ENCODE results near the gene MAST4. TPM values are rescaled to one million over a fixed set of nuclear protein-coding genes. Genes with fewer than 3 reads are reported as not detected.

Gene MAST4
- polyA plus RNA-seq, 1 experiment: 11.6 TPM

DNA sequence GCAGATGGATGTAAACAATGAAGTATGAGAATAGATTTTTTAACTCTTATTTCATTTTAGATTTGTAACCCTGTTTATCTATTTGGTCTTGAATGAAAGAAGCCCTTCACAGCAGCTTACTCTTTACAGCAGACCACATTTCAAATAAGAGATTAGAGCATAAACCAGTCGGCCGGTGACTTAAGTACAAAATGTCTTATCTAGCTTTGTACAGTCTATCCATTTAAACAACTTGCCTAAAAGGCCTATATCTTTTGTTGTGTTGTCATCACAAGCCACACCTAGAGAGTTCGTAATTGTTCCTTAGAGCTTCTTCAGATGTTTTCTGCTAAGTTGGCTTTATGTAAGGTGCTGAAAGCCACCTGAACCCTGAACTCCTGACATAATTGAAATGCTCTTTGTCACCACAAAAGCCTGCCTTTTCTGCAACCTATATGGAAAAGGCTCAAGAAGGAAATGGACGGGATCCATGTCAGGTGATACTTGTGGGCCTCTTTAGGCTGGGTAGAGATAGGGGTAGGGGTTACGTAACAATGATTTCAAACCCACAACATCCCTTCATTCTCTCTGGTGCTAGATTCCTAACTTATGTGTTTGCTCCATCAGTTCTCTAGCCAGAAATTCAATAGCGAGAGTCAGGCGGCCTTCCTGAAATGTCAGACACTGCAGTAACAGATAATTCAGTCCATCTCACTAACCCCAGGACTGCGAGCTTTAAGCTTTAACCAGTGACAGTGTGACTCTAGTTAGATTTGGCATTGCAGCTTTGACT is 437.9 kb downstream of the MAST4 start:
- no peak for DNase-seq (ENCODE audit: low read depth, low spot score)
- H3K27me3 ChIP-seq (ENCODE audit: control insufficient read depth, insufficient read depth, low read length): no peaks in the 10 kb centered on the region
- no peaks in the 10 kb centered on the region for H3K9me3 ChIP-seq (ENCODE audit: control insufficient read depth, insufficient read depth, low read length)
- TF ChIP-seq, protein P1, sequence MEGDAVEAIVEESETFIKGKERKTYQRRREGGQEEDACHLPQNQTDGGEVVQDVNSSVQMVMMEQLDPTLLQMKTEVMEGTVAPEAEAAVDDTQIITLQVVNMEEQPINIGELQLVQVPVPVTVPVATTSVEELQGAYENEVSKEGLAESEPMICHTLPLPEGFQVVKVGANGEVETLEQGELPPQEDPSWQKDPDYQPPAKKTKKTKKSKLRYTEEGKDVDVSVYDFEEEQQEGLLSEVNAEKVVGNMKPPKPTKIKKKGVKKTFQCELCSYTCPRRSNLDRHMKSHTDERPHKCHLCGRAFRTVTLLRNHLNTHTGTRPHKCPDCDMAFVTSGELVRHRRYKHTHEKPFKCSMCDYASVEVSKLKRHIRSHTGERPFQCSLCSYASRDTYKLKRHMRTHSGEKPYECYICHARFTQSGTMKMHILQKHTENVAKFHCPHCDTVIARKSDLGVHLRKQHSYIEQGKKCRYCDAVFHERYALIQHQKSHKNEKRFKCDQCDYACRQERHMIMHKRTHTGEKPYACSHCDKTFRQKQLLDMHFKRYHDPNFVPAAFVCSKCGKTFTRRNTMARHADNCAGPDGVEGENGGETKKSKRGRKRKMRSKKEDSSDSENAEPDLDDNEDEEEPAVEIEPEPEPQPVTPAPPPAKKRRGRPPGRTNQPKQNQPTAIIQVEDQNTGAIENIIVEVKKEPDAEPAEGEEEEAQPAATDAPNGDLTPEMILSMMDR (IDR thresholded peaks at IDR 0.05; ENCODE audit: low read depth, low read length): no peak
- no peak overlapping the region for H3K4me3 ChIP-seq (ENCODE audit: low read depth, low read length)
- POLR2A ChIA-PET: interaction anchor here (0.7 to 1.1 kb wide), 2 partner anchors 12 to 24 kb away, joined by 4 to 6 read pairs; no protein-coding TSS in a partner anchor
- no peak overlapping the region for H3K27ac ChIP-seq (ENCODE audit: low read depth, low read length)
- CTCF ChIA-PET: interaction anchor here (0.6 to 1.4 kb wide), 3 partner anchors 61 to 219 kb away, joined by 3 to 4 read pairs (median 3); no protein-coding TSS in a partner anchor

DNA sequence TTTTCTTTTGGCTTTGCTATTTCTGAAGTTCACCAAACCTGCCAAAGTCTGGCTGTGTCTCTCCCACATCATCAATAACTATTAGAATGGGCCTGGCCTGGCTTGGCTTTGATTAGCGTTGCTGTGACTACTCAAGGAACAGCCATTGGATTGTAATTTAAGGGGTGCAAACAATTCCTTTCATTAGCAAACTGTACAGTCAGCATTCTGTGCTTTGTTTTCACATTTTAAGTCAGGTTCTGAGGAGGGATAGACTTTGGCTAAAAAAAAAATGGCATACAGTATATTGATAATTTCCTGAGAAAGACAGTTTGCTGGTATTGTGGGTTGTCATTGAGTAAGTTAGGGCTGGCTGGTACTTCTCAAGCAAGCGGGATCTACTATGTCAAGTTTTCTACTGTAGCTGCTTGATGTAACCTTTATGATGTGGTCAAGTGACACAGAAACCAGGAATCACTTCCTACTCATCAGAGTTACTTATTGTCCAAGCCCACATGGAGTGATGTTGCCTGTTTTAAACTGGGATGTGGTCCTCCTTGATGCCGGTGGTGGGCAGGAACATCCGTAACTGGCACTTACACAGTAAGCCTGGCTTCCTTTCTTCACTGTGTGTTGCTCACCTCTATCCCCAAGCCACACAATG is 439.0 kb downstream of the MAST4 start:
- H3K9me3 ChIP-seq (ENCODE audit: control insufficient read depth, insufficient read depth, low read length): no peaks in the 10 kb centered on the region
- H3K27me3 ChIP-seq (ENCODE audit: control insufficient read depth, insufficient read depth, low read length): no peaks in the 10 kb centered on the region
- CTCF ChIA-PET: no interaction called here
- TF ChIP-seq, protein P1 (IDR thresholded peaks at IDR 0.05; ENCODE audit: low read depth, low read length): no peak
- no peak overlapping the region for H3K27ac ChIP-seq (ENCODE audit: low read depth, low read length)
- no peak overlapping the region for H3K4me3 ChIP-seq (ENCODE audit: low read depth, low read length)
- POLR2A ChIA-PET: no interaction called here
- DNase-seq (ENCODE audit: low read depth, low spot score): no peak

DNA sequence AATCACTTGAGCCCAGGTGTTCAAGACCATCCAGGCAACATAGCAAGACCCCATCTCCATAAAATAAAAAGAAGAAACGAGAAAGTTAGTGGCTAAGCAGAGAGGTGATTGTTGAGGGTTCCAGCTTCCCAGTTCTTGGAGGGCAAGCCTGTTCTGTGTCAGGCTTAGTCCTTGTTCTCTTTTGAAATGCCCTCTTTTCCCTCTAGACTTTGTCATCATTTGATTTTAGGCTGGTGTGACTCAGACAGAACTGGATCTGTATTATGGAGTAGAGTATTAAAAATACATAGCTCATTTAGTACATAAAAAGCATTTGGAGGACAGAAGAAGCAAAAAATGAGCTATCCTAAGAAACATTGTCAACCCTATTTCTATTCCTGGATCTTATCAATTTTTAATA is 441.0 kb downstream of the MAST4 start:
- TF ChIP-seq, protein P1 (IDR thresholded peaks at IDR 0.05; ENCODE audit: low read depth, low read length): no peak
- no peak for DNase-seq (ENCODE audit: low read depth, low spot score)
- CTCF ChIA-PET: interaction anchor here (2.0 kb wide), 1 partner anchor 49 kb away, joined by 5 read pairs; no protein-coding TSS in a partner anchor
- no peak overlapping the region for H3K4me3 ChIP-seq (ENCODE audit: low read depth, low read length)
- no peaks in the 10 kb centered on the region for H3K27me3 ChIP-seq (ENCODE audit: control insufficient read depth, insufficient read depth, low read length)
- no peaks in the 10 kb centered on the region for H3K9me3 ChIP-seq (ENCODE audit: control insufficient read depth, insufficient read depth, low read length)
- POLR2A ChIA-PET: no interaction called here
- H3K27ac ChIP-seq (ENCODE audit: low read depth, low read length): no peak overlapping the region

DNA sequence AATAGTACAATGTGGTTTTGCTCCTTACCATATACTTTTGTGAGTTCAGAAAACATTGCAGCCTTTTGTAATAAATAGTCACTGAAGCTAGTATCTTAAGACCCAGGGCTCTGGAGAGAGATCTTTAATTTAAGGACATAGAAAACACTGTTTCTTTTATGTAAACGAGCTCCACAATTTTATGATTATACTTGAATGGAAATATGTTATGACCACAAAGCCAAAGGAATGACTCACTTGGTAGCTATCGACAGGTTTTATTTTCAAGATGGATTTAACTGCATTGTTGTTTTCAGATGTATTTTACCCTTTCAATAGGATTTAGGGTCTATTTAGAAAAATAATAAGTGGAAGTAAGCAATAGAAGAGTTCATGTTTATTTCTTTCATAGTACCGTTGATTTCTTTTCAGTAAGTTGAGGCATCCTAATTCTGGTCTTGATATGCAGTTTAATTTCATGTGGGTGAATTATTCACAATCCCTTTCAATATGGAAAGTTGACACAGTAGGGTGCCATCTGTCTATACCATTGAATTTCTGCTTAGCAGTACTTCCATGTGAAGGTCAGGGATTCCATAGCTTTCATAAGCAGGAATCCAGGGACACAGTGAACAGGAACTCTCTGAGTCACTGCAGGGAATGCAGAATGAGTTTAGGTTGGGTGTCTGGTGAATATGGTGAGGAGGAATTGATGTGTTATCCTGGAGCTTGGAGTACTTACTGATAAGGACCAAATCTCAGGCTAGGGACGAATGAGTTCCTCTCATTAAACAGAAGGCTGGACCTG is 442.8 kb downstream of the MAST4 start:
- TF ChIP-seq, protein P1 (IDR thresholded peaks at IDR 0.05; ENCODE audit: low read depth, low read length): no peak
- H3K4me3 ChIP-seq (ENCODE audit: low read depth, low read length): no peak overlapping the region
- no peaks in the 10 kb centered on the region for H3K9me3 ChIP-seq (ENCODE audit: control insufficient read depth, insufficient read depth, low read length)
- peak; percentile 53 for DNase-seq (ENCODE audit: low read depth, low spot score)
- ChIA-PET CTCF (interaction anchor here (0.6 to 1.3 kb wide), 2 partner anchors 111 to 132 kb away, joined by 3 to 4 read pairs; no protein-coding TSS in a partner anchor), POLR2A (no interaction called here)
- no peak overlapping the region for H3K27ac ChIP-seq (ENCODE audit: low read depth, low read length)
- no peaks in the 10 kb centered on the region for H3K27me3 ChIP-seq (ENCODE audit: control insufficient read depth, insufficient read depth, low read length)
